CD4-positive, alpha-beta memory T cell (primary cell): ENCODE measurements around the gene ATP6V1F. TPM values are rescaled to one million over a fixed set of nuclear protein-coding genes. Genes with fewer than 3 reads are reported as not detected.

ENCODE experiments used
- CTCF ChIA-PET: fragments of 350-600 bp; sonication (Branson Sonifier 250); formaldehyde crosslinking; loops from one replicate; lab custom pipeline; 2021; ENCODE audit warnings: inconsistent platforms; ENCODE audit not compliant: partially characterized antibody; lab: Charles Lee
- POLR2A ChIA-PET: fragments of 350-600 bp; sonication (Branson Sonifier 250); formaldehyde crosslinking; loops from one replicate; lab custom pipeline; 2021; ENCODE audit not compliant: partially characterized antibody; lab: Charles Lee
- DNase-seq, 5 donors: peaks; one replicate each; pipeline versions ENCODE4 v3.0.0 to v3.0.0-alpha.2; 2020 to 2022; ENCODE audit warnings: mixed read lengths in 1 of 5
- H3K27ac ChIP-seq: one replicate; pipeline ENCODE4 v1.7.0; 2013; ENCODE audit warnings: low read depth, low read length
- H3K27me3 ChIP-seq: 2 replicates; pipeline ENCODE4 v1.7.0; 2013; ENCODE audit warnings: mild to moderate bottlenecking, low read length, moderate library complexity; ENCODE audit not compliant: insufficient read depth
- H3K36me3 ChIP-seq: 2 replicates; pipeline ENCODE4 v1.7.0; 2013; ENCODE audit warnings: mild to moderate bottlenecking, low read length, moderate library complexity; ENCODE audit not compliant: insufficient read depth
- H3K4me1 ChIP-seq: 2 replicates; pipeline ENCODE4 v1.7.0; 2013; ENCODE audit warnings: mild to moderate bottlenecking, low read length, moderate library complexity; ENCODE audit not compliant: insufficient read depth
- H3K4me3 ChIP-seq, 2 donors: one replicate each; pipeline ENCODE4 v1.7.0; 2013; ENCODE audit warnings: low read length in 2 of 2, mild to moderate bottlenecking in 1 of 2
- H3K9me3 ChIP-seq, 2 donors: one replicate each; pipeline ENCODE4 v1.7.0; 2013; ENCODE audit warnings: low read length in 2 of 2, control low read depth in 1 of 2; ENCODE audit not compliant: control insufficient read depth in 1 of 2
- H3K27ac Mint-ChIP-seq, 7 donors: one replicate each; pipeline ENCODE4 v1.8.0; 2020 to 2021; ENCODE audit warnings: mixed read lengths in 7 of 7, mild to moderate bottlenecking in 6 of 7, inconsistent platforms in 3 of 7, moderate library complexity in 3 of 7
- H3K27me3 Mint-ChIP-seq, 2 donors: one replicate each; pipeline ENCODE4 v1.8.0; 2020 to 2021; ENCODE audit warnings: mixed read lengths in 2 of 2
- H3K36me3 Mint-ChIP-seq, 2 donors: one replicate each; pipeline ENCODE4 v1.8.0; 2020 to 2021; ENCODE audit warnings: mixed read lengths in 2 of 2, inconsistent platforms in 1 of 2, mild to moderate bottlenecking in 1 of 2
- H3K4me1 Mint-ChIP-seq, 4 donors: one replicate each; pipeline ENCODE4 v1.8.0; 2020 to 2021; ENCODE audit warnings: mixed read lengths in 4 of 4, mild to moderate bottlenecking in 1 of 4
- H3K4me3 Mint-ChIP-seq, 8 donors: one replicate each; pipeline ENCODE4 v1.8.0; 2020 to 2021; ENCODE audit warnings: mixed read lengths in 8 of 8, mild to moderate bottlenecking in 7 of 8, moderate library complexity in 6 of 8, inconsistent platforms in 3 of 8
- H3K9me3 Mint-ChIP-seq, 8 donors: one replicate each; pipeline ENCODE4 v1.8.0; 2020 to 2021; ENCODE audit warnings: mixed read lengths in 8 of 8, mild to moderate bottlenecking in 5 of 8, inconsistent platforms in 3 of 8, moderate library complexity in 1 of 8
- intact Hi-C: fragments of 100-400 bp; cut with micrococcal nuclease; formaldehyde crosslinking; loops from one replicate; pipeline ENCODE4 v1.15.1; 2023
- polyA plus RNA-seq, 2 donors: library from polyadenylated mRNA; unstranded; fragments of 300-500 nt; fragmentation: Illumina TruSeq; gene quantifications; one replicate each; pipeline ENCODE4 v1.2.3, GENCODE V29; 2021
- total RNA-seq, 2 experiments: library from RNA; stranded (reverse); gene quantifications; one replicate each; pipeline ENCODE4 v1.2.3, GENCODE V29; 2021

Gene ATP6V1F
- total and polyA plus RNA-seq, 4 experiments from 2014 or later: 74.6 to 392 (median 175) TPM

DNA sequence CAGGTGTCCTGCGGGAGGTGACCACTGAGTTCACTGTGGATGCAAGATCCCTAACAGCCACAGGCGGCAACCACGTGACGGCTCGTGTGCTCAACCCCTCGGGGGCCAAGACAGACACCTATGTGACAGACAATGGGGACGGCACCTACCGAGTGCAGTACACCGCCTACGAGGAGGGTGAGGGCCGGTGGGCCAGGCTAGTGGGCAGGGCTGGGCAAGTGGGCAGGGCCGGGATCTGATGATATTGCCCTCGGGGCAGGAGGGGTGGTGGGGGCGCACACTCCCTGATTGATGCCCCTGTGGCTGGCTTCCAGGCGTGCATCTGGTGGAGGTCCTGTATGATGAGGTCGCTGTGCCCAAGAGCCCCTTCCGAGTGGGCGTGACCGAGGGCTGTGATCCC lies 16.7 kb upstream of the ATP6V1F start:
- CTCF ChIA-PET: no interaction called here
- H3K36me3 Mint-ChIP-seq: no peaks in the 10 kb centered on the region

DNA sequence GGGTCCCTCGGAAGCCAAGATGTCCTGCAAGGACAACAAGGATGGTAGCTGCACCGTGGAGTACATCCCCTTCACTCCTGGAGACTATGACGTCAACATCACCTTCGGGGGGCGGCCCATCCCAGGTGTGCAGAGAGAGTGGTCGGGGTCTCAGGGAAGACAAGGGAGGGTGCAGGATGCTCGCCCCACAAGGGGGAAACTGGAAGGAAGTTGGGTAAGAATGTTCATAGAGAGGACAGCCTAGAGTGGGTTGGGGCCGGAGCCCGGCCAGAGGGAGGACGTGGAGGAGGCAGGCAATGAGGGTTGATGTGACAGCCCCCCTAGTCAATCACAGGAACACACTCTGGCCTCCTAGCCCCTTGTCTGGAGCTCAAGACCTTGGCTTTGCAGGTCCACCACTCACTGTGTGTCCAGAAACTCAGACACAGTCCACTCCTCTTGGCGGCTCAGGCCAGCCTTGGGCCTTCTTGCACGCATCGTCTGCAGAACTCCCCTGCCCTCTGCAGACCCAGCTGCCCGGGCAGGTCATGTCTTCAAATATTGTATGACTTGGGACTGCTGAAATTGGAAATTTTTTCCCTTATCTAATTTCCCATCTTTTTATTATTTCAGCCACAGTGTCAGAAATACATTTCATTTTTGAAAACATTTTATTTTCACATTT lies 15.7 kb upstream of the ATP6V1F start:
- Mint-ChIP-seq H3K4me1 (peaks cover 0 to 1% (median 0%) of the 10 kb centered on the region in 4 donors), H3K27me3 (no peaks in the 10 kb centered on the region), H3K27ac (no peak overlapping the region), H3K4me3 (no peak overlapping the region), H3K9me3 (no peaks in the 10 kb centered on the region), H3K36me3 (no peaks in the 10 kb centered on the region)
- H3K36me3 ChIP-seq: no peaks in the 10 kb centered on the region
- no peaks in the 10 kb centered on the region for H3K27me3 ChIP-seq
- H3K27ac ChIP-seq: no peak overlapping the region
- no peaks in the 10 kb centered on the region for H3K4me1 ChIP-seq
- CTCF ChIA-PET: no interaction called here
- no peak for DNase-seq
- H3K9me3 ChIP-seq: no peaks in the 10 kb centered on the region
- H3K4me3 ChIP-seq: no peak overlapping the region
- POLR2A ChIA-PET: no interaction called here
- intact Hi-C loops: no loop called here

More for the DNA sequence above, 16.7 kb upstream of the ATP6V1F start:
- POLR2A ChIA-PET: no interaction called here
- DNase-seq: no peak
- no peaks in the 10 kb centered on the region for H3K4me1 ChIP-seq
- no peak overlapping the region for H3K4me3 ChIP-seq
- Mint-ChIP-seq H3K27ac (no peak overlapping the region), H3K27me3 (no peaks in the 10 kb centered on the region), H3K4me1 (peaks cover 0 to 4% (median 0%) of the 10 kb centered on the region in 4 donors), H3K9me3 (no peaks in the 10 kb centered on the region), H3K4me3 (no peak overlapping the region)
- no peaks in the 10 kb centered on the region for H3K9me3 ChIP-seq
- intact Hi-C loops: no loop called here
- H3K27me3 ChIP-seq: no peaks in the 10 kb centered on the region
- H3K36me3 ChIP-seq: no peaks in the 10 kb centered on the region
- no peak overlapping the region for H3K27ac ChIP-seq

DNA sequence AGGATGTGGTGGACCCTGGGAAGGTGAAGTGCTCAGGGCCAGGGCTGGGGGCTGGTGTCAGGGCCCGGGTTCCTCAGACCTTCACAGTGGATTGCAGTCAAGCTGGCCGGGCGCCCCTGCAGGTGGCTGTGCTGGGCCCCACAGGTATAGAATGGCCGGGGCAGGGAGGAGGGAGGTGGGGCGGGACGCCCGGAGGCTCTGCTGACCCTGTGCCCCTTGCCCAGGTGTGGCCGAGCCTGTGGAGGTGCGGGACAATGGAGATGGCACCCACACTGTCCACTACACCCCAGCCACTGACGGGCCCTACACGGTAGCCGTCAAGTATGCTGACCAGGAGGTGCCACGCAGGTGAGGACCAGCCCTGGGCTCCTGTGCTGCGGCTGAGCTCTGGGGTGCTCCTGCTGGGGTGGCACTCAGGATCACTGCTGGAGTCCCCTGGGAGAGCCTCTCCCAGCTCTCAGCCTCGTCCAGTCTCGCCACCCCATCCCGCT lies 14.9 kb upstream of the ATP6V1F start:
- H3K27ac Mint-ChIP-seq: no peak overlapping the region
- ChIA-PET POLR2A (no interaction called here), CTCF (interaction anchor here (3.4 kb wide), 1 partner anchor 35 kb away, joined by 7 read pairs; no protein-coding TSS in a partner anchor)
- Histone ChIP-seq H3K9me3 (no peaks in the 10 kb centered on the region), H3K27ac (no peak overlapping the region), H3K27me3 (no peaks in the 10 kb centered on the region), H3K36me3 (no peaks in the 10 kb centered on the region), H3K4me3 (no peak overlapping the region), H3K4me1 (no peaks in the 10 kb centered on the region)
- no peaks in the 10 kb centered on the region for H3K4me1 Mint-ChIP-seq
- no peaks in the 10 kb centered on the region for H3K9me3 Mint-ChIP-seq
- no peak overlapping the region for H3K4me3 Mint-ChIP-seq
- no peaks in the 10 kb centered on the region for H3K36me3 Mint-ChIP-seq
- no peak for DNase-seq
- H3K27me3 Mint-ChIP-seq: no peaks in the 10 kb centered on the region
- intact Hi-C loops: no loop called here

DNA sequence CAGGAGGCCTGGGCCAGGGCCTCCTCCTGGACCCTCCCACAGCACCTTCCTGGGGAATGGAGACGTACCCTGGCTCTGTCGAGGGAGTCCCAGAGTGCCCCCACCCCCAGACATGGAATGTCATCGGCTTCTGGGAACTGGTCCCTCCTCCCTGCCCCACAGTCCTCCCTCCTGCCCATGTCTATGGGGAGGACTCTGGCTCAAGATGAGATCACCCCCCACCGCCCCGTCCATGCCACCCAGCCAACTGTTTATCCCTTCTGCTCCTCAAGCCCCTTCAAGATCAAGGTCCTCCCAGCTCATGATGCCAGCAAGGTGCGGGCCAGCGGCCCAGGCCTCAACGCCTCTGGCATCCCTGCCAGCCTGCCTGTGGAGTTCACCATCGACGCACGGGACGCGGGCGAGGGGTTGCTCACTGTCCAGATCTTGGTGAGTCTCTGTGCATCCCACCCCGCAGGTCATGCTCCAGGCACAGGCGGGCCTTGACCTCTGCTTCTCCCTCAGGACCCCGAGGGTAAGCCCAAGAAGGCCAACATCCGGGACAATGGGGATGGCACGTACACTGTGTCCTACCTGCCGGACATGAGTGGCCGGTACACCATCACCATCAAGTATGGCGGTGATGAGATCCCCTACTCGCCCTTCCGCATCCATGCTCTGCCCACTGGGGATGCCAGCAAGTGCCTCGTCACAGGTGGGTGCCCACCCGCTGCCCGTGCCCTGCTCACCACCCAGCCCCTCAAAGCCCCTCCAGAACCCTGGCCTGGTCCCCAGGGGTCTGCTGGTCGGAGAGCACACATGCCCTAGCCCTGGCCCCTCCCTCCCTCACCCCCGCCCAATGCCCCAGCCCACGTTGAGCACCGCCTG lies 14.1 kb upstream of the ATP6V1F start:
- Mint-ChIP-seq H3K27me3 (peaks cover 0 to 2% of the 10 kb centered on the region in 2 donors), H3K27ac (no peak overlapping the region)
- CTCF ChIA-PET: interaction anchor here (3.4 kb wide), 1 partner anchor 35 kb away, joined by 7 read pairs; no protein-coding TSS in a partner anchor

DNA sequence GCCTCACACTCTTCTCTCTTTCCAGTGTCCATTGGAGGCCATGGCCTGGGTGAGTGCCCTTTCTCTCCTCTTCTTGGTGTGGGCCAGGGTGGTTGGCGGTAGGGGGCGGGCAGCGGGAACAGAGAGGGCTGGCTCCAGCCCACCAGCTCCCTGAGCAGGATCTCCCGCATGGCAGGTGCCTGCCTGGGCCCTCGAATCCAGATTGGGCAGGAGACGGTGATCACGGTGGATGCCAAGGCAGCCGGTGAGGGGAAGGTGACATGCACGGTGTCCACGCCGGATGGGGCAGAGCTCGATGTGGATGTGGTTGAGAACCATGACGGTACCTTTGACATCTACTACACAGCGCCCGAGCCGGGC lies 13.5 kb upstream of the ATP6V1F start:
- Mint-ChIP-seq H3K4me3 (peak overlapping the region in 1 of 8 donors; percentile 49), H3K36me3 (no peaks in the 10 kb centered on the region), H3K9me3 (no peaks in the 10 kb centered on the region), H3K27me3 (peaks cover 0 to 3% of the 10 kb centered on the region in 2 donors), H3K27ac (no peak overlapping the region), H3K4me1 (no peaks in the 10 kb centered on the region)
- Histone ChIP-seq H3K9me3 (no peaks in the 10 kb centered on the region), H3K4me1 (no peaks in the 10 kb centered on the region), H3K4me3 (no peak overlapping the region), H3K36me3 (no peaks in the 10 kb centered on the region), H3K27me3 (no peaks in the 10 kb centered on the region), H3K27ac (no peak overlapping the region)
- intact Hi-C loops: no loop called here
- CTCF ChIA-PET: interaction anchor here (3.4 kb wide), 1 partner anchor 34 kb away, joined by 7 read pairs; no protein-coding TSS in a partner anchor
- POLR2A ChIA-PET: interaction anchor here (1.5 kb wide), 1 partner anchor 13 kb away, joined by 3 read pairs; the partner anchor contains the start of gene ATP6V1F
- no peak for DNase-seq

More for the DNA sequence above, 14.1 kb upstream of the ATP6V1F start:
- Histone ChIP-seq H3K4me1 (no peaks in the 10 kb centered on the region), H3K27ac (no peak overlapping the region), H3K36me3 (no peaks in the 10 kb centered on the region), H3K9me3 (no peaks in the 10 kb centered on the region), H3K4me3 (no peak overlapping the region), H3K27me3 (no peaks in the 10 kb centered on the region)
- H3K36me3 Mint-ChIP-seq: no peaks in the 10 kb centered on the region
- no peak overlapping the region for H3K4me3 Mint-ChIP-seq
- POLR2A ChIA-PET: no interaction called here
- H3K4me1 Mint-ChIP-seq: no peaks in the 10 kb centered on the region
- no peaks in the 10 kb centered on the region for H3K9me3 Mint-ChIP-seq
- intact Hi-C loops: no loop called here
- no peak for DNase-seq

DNA sequence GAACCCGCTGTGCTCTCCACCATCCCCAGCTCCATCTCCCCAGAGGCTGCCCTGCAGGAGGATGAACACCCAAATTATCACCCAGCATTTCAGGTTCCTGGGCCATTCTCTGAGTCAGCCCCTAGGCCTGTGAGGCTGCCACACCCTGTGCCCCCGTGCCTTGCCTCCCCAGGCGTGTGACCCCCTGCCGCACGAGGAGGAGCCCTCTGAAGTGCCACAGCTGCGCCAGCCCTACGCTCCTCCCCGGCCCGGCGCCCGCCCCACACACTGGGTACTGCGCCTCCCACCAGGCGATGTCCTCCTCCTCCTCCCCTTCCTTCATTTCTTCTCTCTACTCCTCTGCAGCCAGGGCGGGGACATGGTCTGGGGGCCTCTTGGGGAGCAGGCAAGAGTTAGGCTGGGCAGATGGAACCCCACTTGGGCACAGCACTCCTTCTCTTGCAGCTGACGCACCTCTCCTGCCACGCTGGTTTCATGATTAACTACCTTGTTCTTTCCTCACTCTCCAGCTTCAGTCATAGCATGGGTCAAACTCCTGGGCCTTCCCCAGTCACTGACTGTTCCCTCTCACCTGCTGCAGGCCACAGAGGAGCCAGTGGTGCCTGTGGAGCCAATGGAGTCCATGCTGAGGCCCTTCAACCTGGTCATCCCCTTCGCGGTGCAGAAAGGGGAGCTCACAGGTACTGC lies 12.7 kb upstream of the ATP6V1F start:
- Histone ChIP-seq H3K9me3 (no peaks in the 10 kb centered on the region), H3K4me1 (no peaks in the 10 kb centered on the region), H3K36me3 (no peaks in the 10 kb centered on the region), H3K4me3 (no peak overlapping the region), H3K27ac (no peak overlapping the region), H3K27me3 (no peaks in the 10 kb centered on the region)
- no peak for DNase-seq
- peak overlapping the region in 1 of 7 donors; percentile 18 for H3K27ac Mint-ChIP-seq
- H3K4me1 Mint-ChIP-seq: no peaks in the 10 kb centered on the region
- H3K36me3 Mint-ChIP-seq: no peaks in the 10 kb centered on the region
- peaks cover 0 to 3% of the 10 kb centered on the region in 2 donors for H3K27me3 Mint-ChIP-seq
- POLR2A ChIA-PET: interaction anchor here (1.5 kb wide), 1 partner anchor 12 kb away, joined by 3 read pairs; the partner anchor contains the start of gene ATP6V1F
- no peak overlapping the region for H3K4me3 Mint-ChIP-seq
- no peaks in the 10 kb centered on the region for H3K9me3 Mint-ChIP-seq
- CTCF ChIA-PET: interaction anchor here (0.9 to 3.4 kb wide), 2 partner anchors 9 to 33 kb away, joined by 3 to 7 read pairs; no protein-coding TSS in a partner anchor
- intact Hi-C loops: no loop called here
